Measurements from ENCODE around the gene FARS2.

The FARS2 gene

DNA sequence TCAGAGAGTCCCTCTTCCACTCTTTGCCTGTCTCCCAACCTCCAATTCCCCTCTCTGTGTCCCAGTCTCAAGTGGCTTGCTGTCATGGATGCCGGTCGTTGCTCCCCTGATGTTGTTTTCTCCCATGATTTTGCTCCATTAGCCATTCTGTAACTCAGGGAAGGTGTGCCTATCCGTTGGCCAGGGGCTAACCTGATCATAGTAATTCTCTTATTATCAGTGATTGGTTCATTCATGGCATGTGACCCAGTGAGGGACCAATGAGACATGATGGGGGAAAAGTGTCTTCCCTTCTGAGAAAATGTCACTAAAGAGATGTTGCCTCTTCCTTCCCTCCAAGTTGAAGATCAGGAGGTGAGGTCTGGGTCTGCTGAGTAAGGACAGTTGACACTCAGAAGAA lies 214.5 kb downstream of the FARS2 start:
- DNase-seq (ENCODE audit: low read depth): no peak
- no peak overlapping the region for H3K4me3 ChIP-seq (replicated peaks; ENCODE audit: low read depth, low read length)

DNA sequence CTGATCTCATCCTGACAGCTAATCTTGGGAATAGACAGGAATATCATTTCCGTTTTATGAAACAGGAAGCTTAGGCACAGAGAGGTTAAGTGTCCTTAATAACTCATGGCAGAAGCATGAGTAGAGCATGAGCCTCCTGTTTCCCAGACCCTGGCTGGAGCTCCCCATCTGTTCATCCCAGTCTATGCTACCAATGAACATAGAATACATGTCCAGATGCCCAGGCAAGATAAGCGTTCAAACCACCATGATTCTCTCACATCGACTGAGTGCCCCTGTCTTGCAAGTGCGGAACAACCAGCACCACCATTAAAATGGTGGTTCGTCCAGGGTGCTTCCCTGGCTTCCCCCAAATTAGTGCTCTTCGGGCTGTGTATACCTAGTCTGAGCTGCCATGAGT lies 217.1 kb downstream of the FARS2 start:
- H3K4me3 ChIP-seq (replicated peaks; ENCODE audit: low read depth, low read length): no peak overlapping the region
- TF ChIP-seq, protein P1, sequence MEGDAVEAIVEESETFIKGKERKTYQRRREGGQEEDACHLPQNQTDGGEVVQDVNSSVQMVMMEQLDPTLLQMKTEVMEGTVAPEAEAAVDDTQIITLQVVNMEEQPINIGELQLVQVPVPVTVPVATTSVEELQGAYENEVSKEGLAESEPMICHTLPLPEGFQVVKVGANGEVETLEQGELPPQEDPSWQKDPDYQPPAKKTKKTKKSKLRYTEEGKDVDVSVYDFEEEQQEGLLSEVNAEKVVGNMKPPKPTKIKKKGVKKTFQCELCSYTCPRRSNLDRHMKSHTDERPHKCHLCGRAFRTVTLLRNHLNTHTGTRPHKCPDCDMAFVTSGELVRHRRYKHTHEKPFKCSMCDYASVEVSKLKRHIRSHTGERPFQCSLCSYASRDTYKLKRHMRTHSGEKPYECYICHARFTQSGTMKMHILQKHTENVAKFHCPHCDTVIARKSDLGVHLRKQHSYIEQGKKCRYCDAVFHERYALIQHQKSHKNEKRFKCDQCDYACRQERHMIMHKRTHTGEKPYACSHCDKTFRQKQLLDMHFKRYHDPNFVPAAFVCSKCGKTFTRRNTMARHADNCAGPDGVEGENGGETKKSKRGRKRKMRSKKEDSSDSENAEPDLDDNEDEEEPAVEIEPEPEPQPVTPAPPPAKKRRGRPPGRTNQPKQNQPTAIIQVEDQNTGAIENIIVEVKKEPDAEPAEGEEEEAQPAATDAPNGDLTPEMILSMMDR (IDR thresholded peaks at IDR 0.05; ENCODE audit: low read length, missing control alignments): no peak
- no peak for DNase-seq (ENCODE audit: low read depth)

More for the DNA sequence above, 214.5 kb downstream of the FARS2 start:
- TF ChIP-seq, protein P1 (IDR thresholded peaks at IDR 0.05; ENCODE audit: low read length, missing control alignments): no peak

DNA sequence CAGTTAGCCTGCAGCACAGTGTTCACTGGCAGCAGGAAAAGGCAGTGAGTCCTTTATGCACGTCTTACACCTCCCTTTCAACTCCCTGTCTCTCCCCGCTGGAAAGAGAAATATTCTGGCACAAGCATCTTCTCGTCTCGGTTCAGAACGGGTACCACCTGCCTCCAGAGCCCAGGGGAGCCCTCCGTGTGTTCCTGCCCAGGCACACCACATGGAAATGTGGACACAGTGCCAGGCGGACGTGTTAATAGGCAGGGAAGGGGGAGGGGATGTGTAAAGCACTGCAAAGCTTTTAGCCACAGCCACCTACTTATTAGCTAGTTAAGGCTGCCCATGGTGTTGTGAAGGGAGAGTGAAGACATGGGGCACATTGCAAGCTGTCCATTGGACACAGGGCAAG lies 219.7 kb downstream of the FARS2 start:
- no peak overlapping the region for H3K4me3 ChIP-seq (replicated peaks; ENCODE audit: low read depth, low read length)
- DNase-seq (ENCODE audit: low read depth): no peak
- TF ChIP-seq, protein P1 (IDR thresholded peaks at IDR 0.05; ENCODE audit: low read length, missing control alignments): no peak

DNA sequence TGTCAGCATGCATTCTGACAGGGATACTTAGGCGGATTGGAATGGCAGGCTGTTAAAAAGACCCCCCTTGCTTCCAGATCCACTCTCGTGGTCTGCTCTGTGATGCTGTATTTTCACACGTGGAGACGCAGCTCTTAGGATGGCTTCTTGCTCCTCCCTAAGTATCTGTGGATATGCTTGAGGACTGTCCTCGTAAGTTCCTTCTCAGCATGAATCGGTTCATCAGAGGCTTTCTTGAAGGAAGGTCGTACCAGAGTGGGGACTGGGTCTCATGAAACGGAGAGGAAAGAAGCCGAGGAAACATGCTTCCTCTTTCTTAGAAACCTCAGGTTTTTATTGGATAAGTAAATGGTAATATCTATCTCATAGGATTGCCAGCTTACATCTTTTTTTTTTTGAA lies 220.4 kb downstream of the FARS2 start:
- no peak overlapping the region for H3K4me3 ChIP-seq (replicated peaks; ENCODE audit: low read depth, low read length)
- TF ChIP-seq, protein P1 (IDR thresholded peaks at IDR 0.05; ENCODE audit: low read length, missing control alignments): no peak
- DNase-seq (ENCODE audit: low read depth): no peak

DNA sequence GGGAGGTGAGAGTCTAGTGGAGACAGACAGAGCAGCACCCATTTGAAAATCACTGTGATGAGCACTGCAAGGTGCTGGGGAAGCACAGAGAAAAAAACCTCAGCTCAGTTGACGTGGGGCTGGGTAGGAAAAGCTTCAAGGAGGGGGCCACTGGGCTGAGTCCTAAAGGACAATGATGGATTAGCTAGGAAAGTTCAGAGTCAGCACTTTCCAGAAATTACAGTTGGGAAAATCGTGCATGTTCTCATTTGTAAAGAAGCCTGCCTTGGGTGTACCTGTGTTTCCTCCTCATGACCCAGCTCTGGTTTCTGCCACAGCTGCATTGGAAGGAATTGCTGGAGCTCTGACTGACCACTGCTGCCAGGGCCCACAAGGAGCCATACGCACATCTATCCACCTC lies 221.3 kb downstream of the FARS2 start:
- TF ChIP-seq, protein P1 (IDR thresholded peaks at IDR 0.05; ENCODE audit: low read length, missing control alignments): no peak
- no peak overlapping the region for H3K4me3 ChIP-seq (replicated peaks; ENCODE audit: low read depth, low read length)

DNA sequence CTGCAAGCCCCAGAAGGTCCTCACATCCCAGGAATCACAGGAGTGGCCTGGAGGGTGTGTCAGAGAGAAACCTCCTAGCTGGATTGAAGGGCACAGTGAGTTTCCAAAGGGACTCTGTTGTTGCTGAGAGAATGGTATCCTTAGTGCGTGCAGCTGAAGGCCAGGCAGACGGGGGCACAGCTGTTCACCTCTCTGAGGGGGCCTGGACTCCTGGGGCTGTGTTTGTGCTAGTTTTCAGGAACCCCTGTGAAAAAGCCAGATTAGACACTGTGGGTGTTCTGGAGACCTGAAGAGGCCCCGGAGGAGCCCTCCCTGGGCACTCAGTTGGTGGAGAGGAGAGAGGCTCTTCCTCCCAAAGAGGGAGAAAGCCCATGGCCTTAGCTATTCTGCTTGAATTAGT lies 223.4 kb downstream of the FARS2 start:
- TF ChIP-seq, protein P1 (IDR thresholded peaks at IDR 0.05; ENCODE audit: low read length, missing control alignments): no peak
- no peak for DNase-seq (ENCODE audit: low read depth)
- H3K4me3 ChIP-seq (replicated peaks; ENCODE audit: low read depth, low read length): no peak overlapping the region

More for the DNA sequence above, 221.3 kb downstream of the FARS2 start:
- no peak for DNase-seq (ENCODE audit: low read depth)

DNA sequence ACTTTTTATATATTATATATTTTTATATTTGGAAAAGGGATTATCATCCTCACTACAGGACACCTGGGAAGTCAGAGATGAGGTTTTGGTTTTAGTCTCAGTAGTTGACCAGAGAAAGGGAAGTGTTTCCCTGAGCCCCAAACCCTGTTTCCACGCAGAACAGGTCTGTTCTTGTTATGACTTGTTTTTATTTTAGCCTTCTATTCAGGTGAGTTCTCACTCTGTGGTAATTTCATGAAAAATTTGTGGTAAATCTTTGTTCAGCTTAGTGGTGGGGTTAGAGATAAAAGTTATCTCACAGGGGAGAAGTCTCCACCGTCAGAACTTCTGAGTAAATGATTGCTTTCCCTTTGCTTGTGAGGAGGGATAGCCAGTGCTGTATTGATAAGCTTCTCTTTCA lies 224.9 kb downstream of the FARS2 start:
- TF ChIP-seq, protein P1 (IDR thresholded peaks at IDR 0.05; ENCODE audit: low read length, missing control alignments): no peak
- H3K4me3 ChIP-seq (replicated peaks; ENCODE audit: low read depth, low read length): no peak overlapping the region
- no peak for DNase-seq (ENCODE audit: low read depth)

All from fibroblast of pulmonary artery (primary cell).